H1 (cell line): Measurements from ENCODE around the gene EIF2B2. TPM values are rescaled to one million over a fixed set of nuclear protein-coding genes. Genes with fewer than 3 reads are reported as not detected.

Experiments
- CTCF ChIA-PET: fragments of 300-600 bp; sonication (Branson Sonifier 250); formaldehyde crosslinking; loops from one replicate; lab custom pipeline; 2021; ENCODE audit not compliant: partially characterized antibody; lab: Charles Lee
- POLR2A ChIA-PET: fragments of 300-600 bp; sonication (Branson Sonifier 250); formaldehyde crosslinking; loops from one replicate; lab custom pipeline; 2021; ENCODE audit warnings: inconsistent platforms; ENCODE audit not compliant: partially characterized antibody; lab: Charles Lee
- DNase-seq, 2 experiments: peaks; one replicate each; pipeline versions ENCODE4 v3.0.0 to v3.0.0-alpha.2; 2010 to 2022; ENCODE audit warnings: low spot score in 2 of 2, low read depth in 1 of 2, mixed read lengths in 1 of 2
- FAIRE-seq: peaks from 2 replicates; lab custom pipeline; 2011; peaks lifted over from hg19 to GRCh38; lab: Jason Lieb, UNC
- H2AFZ ChIP-seq: 2 replicates; pipeline ENCODE4 v1.8.1; 2012; ENCODE audit warnings: low read length, inconsistent platforms
- H2AK5ac ChIP-seq: 2 replicates; pipeline ENCODE4 v1.6.1; 2013; ENCODE audit warnings: low read depth, low read length
- H2BK120ac ChIP-seq: replicated peaks from 2 replicates; pipeline ENCODE3; 2013; ENCODE audit warnings: low read depth, low read length, inconsistent platforms
- H2BK12ac ChIP-seq: 2 replicates; pipeline ENCODE4 v1.6.1; 2013; ENCODE audit warnings: low read depth, low read length
- H2BK15ac ChIP-seq: 2 replicates; pipeline ENCODE4 v1.6.1; 2013; ENCODE audit warnings: low read length
- H2BK20ac ChIP-seq: 2 replicates; pipeline ENCODE4 v1.6.1; 2013; ENCODE audit warnings: low read length
- H2BK5ac ChIP-seq: 2 replicates; pipeline ENCODE4 v1.6.1; 2013; ENCODE audit warnings: low read depth, low read length
- H3K14ac ChIP-seq: 2 replicates; pipeline ENCODE4 v1.6.1; 2013; ENCODE audit warnings: inconsistent platforms; ENCODE audit not compliant: insufficient read length
- H3K18ac ChIP-seq: 2 replicates; pipeline ENCODE4 v1.6.1; 2013; ENCODE audit warnings: low read length; ENCODE audit errors: extremely low read depth
- H3K23ac ChIP-seq: 2 replicates; pipeline ENCODE4 v1.6.1; 2013; ENCODE audit warnings: inconsistent platforms; ENCODE audit not compliant: insufficient read length
- H3K23me2 ChIP-seq: 2 replicates; pipeline ENCODE4 v1.6.1; 2013; ENCODE audit warnings: low read depth, low read length
- H3K27ac ChIP-seq: 2 replicates; pipeline ENCODE4 v1.6.1; 2011; ENCODE audit warnings: low read depth, low read length, inconsistent platforms
- H3K27me3 ChIP-seq, 4 experiments: replicated peaks in 1 of 4; 1 replicate in 1 of 4; 2 replicates in 3 of 4; pipeline versions ENCODE4 v1.6.1 to v1.8.1; 2011 to 2013; ENCODE audit warnings: low read length in 3 of 4, mild to moderate bottlenecking in 3 of 4, inconsistent platforms in 2 of 4, mixed read lengths in 2 of 4, moderate library complexity in 1 of 4; ENCODE audit not compliant: control insufficient read depth in 3 of 4, insufficient read depth in 3 of 4; ENCODE audit errors: extremely low read depth in 1 of 4
- H3K36me3 ChIP-seq, 4 experiments: 2 replicates each; pipeline versions ENCODE4 v1.6.1 to v1.8.1; 2011 to 2013; ENCODE audit warnings: mild to moderate bottlenecking in 4 of 4, low read length in 3 of 4, moderate library complexity in 2 of 4, control low read depth in 1 of 4, inconsistent platforms in 1 of 4; ENCODE audit not compliant: insufficient read depth in 4 of 4, control insufficient read depth in 2 of 4
- H3K4ac ChIP-seq: replicated peaks from 2 replicates; pipeline ENCODE3; 2013; ENCODE audit warnings: low read length, low read depth, mixed read lengths, inconsistent platforms; ENCODE audit not compliant: insufficient read length
- H3K4me1 ChIP-seq, 4 experiments: replicated peaks in 1 of 4; 1 replicate in 1 of 4; 2 replicates in 3 of 4; pipeline versions ENCODE4 v1.6.1 to v1.8.1; 2011 to 2013; ENCODE audit warnings: low read length in 3 of 4, inconsistent platforms in 2 of 4, mixed read lengths in 1 of 4; ENCODE audit not compliant: insufficient read depth in 4 of 4, control insufficient read depth in 3 of 4
- H3K4me2 ChIP-seq, 2 experiments: 2 replicates each; pipeline versions ENCODE4 v1.6.1 to v1.8.1; 2011 to 2013; ENCODE audit warnings: low read depth in 2 of 2, low read length in 2 of 2, control low read depth in 1 of 2, inconsistent platforms in 1 of 2, mild to moderate bottlenecking in 1 of 2; ENCODE audit not compliant: insufficient read depth in 1 of 2
- H3K4me3 ChIP-seq, 4 experiments: fragments of 200-600, 300-600 bp in 1 of 4; sonication (generic), shearing (Covaris generic), sonication (Bioruptor Twin) in 1 of 4; 2 replicates each; pipeline versions ENCODE4 v1.5.1 to v1.8.1; 2011 to 2016; ENCODE audit warnings: low read length in 4 of 4, low read depth in 3 of 4, control low read depth in 2 of 4, inconsistent platforms in 2 of 4, mild to moderate bottlenecking in 2 of 4, mixed read lengths in 1 of 4, moderate library complexity in 1 of 4; ENCODE audit not compliant: insufficient read depth in 2 of 4; ENCODE audit errors: extremely low read depth in 1 of 4
- H3K56ac ChIP-seq: replicated peaks from 2 replicates; pipeline ENCODE3; 2013; ENCODE audit warnings: low read depth, mild to moderate bottlenecking, mixed read lengths, low read length, inconsistent platforms; ENCODE audit not compliant: insufficient read length
- H3K79me1 ChIP-seq: 2 replicates; pipeline ENCODE4 v1.6.1; 2013; ENCODE audit warnings: low read depth, low read length, control low read depth
- H3K79me2 ChIP-seq, 2 experiments: 2 replicates each; pipeline versions ENCODE4 v1.6.1 to v1.8.1; 2012 to 2013; ENCODE audit warnings: low read length in 2 of 2, mild to moderate bottlenecking in 2 of 2, inconsistent platforms in 1 of 2; ENCODE audit not compliant: insufficient read depth in 2 of 2, control insufficient read depth in 1 of 2
- H3K9ac ChIP-seq, 4 experiments: replicated peaks in 1 of 4; 1 replicate in 1 of 4; 2 replicates in 3 of 4; pipeline versions ENCODE4 v1.6.1 to v1.8.1; 2011 to 2013; ENCODE audit warnings: low read depth in 3 of 4, low read length in 3 of 4, control low read depth in 2 of 4, mild to moderate bottlenecking in 2 of 4, moderate library complexity in 2 of 4, inconsistent platforms in 1 of 4; ENCODE audit errors: extremely low read depth in 1 of 4
- H3K9me3 ChIP-seq, 2 experiments: 2 replicates each; pipeline versions ENCODE4 v1.6.1 to v1.8.1; 2012 to 2013; ENCODE audit warnings: mild to moderate bottlenecking in 2 of 2, moderate library complexity in 2 of 2, control low read depth in 1 of 2, inconsistent platforms in 1 of 2, low read depth in 1 of 2, low read length in 1 of 2, mixed read lengths in 1 of 2; ENCODE audit not compliant: insufficient read depth in 2 of 2
- H4K20me1 ChIP-seq, 2 experiments: replicated peaks in 1 of 2; 2 replicates each; pipeline versions ENCODE3 to v1.8.1; 2011 to 2013; ENCODE audit warnings: inconsistent platforms in 2 of 2, low read length in 2 of 2, mild to moderate bottlenecking in 1 of 2; ENCODE audit not compliant: insufficient read depth in 2 of 2, control insufficient read depth in 1 of 2
- H4K5ac ChIP-seq: 2 replicates; pipeline ENCODE4 v1.6.1; 2013; ENCODE audit warnings: low read length, low read depth, mixed read lengths, inconsistent platforms; ENCODE audit not compliant: insufficient read length
- H4K8ac ChIP-seq: 2 replicates; pipeline ENCODE4 v1.8.0; 2013; ENCODE audit warnings: mild to moderate bottlenecking, moderate library complexity, low read length, inconsistent platforms; ENCODE audit not compliant: insufficient read depth; ENCODE audit errors: extremely low read depth
- H4K91ac ChIP-seq: replicated peaks from 2 replicates; pipeline ENCODE3; 2013; ENCODE audit warnings: low read length, mixed read lengths, inconsistent platforms; ENCODE audit not compliant: insufficient read length
- CTCF ChIP-seq, 3 experiments: IDR thresholded peaks; 1 replicate in 2 of 3; 2 replicates in 1 of 3; pipeline versions ENCODE4 v1.5.1 to v1.6.1; 2011; ENCODE audit warnings: low read length in 3 of 3, mild to moderate bottlenecking in 3 of 3, inconsistent platforms in 2 of 3, low read depth in 1 of 3, moderate library complexity in 1 of 3; ENCODE audit not compliant: insufficient read depth in 1 of 3; ENCODE audit errors: control extremely low read depth in 1 of 3
- GABPA ChIP-seq: IDR thresholded peaks from 2 replicates; pipeline ENCODE4 v1.6.1; 2011; ENCODE audit warnings: mild to moderate bottlenecking, low read length, moderate library complexity, borderline replicate concordance; ENCODE audit not compliant: insufficient read depth
- JUND ChIP-seq: IDR thresholded peaks from 2 replicates; pipeline ENCODE4 v1.6.1; 2011; ENCODE audit warnings: mild to moderate bottlenecking, improper control_type of control experiment, low read length
- KDM1A ChIP-seq: fragments of 200-600, 300-600 bp; sonication (generic); IDR thresholded peaks from 2 replicates; pipeline ENCODE4 v1.7.1; 2016; ENCODE audit warnings: mild to moderate bottlenecking, low read length, borderline replicate concordance
- MAFK ChIP-seq: IDR thresholded peaks from 2 replicates; pipeline ENCODE4 v1.6.1; 2012; ENCODE audit warnings: low read depth, mild to moderate bottlenecking, improper control_type of control experiment, low read length
- POLR2AphosphoS5 ChIP-seq: IDR thresholded peaks from 2 replicates; pipeline ENCODE4 v1.6.1; 2011; ENCODE audit warnings: low read depth, low read length
- TAF1 ChIP-seq: IDR thresholded peaks from 2 replicates; pipeline ENCODE4 v1.6.1; 2011; ENCODE audit warnings: mild to moderate bottlenecking, low read depth, low read length
- TBP ChIP-seq: IDR thresholded peaks from 2 replicates; pipeline ENCODE4 v1.6.1; 2011; ENCODE audit warnings: low read depth, low read length, improper control_type of control experiment
- USF2 ChIP-seq: IDR thresholded peaks from 2 replicates; pipeline ENCODE4 v1.6.1; 2011; ENCODE audit warnings: low read length, improper control_type of control experiment
- ZNF274 ChIP-seq: IDR thresholded peaks from 2 replicates; pipeline ENCODE4 v1.7.0; 2012; ENCODE audit warnings: low read length, borderline replicate concordance; ENCODE audit errors: extremely low read depth
- WGBS, 2 experiments: shearing (Covaris generic) in 1 of 2; methylation state at CpG; one replicate each; pipeline versions ENCODE4 v1.1.6 to v1.1.7; 2013 to 2015; ENCODE audit warnings: low lambda C conversion rate in 2 of 2, mixed read lengths in 2 of 2, inconsistent platforms in 1 of 2, low coverage in 1 of 2, missing lambda C conversion rate in 1 of 2; ENCODE audit not compliant: insufficient replicate concordance in 2 of 2, insufficient coverage in 1 of 2, insufficient read length in 1 of 2; ENCODE audit errors: extremely low coverage in 1 of 2, missing lambda C conversion rate in 1 of 2; 5-methylcytosine and 5-hydroxymethylcytosine counted together
- polyA plus RNA-seq, 7 experiments: library from polyadenylated mRNA; depleted of rRNA in 3 of 7; stranded (reverse) in 5 of 7; unstranded in 2 of 7; fragments of >200 nt in 5 of 7; fragments of 200-250 nt in 2 of 7; gene quantifications; 1 replicate in 5 of 7; 2 replicates in 1 of 7; 4 replicates in 1 of 7; pipeline versions ENCODE4 v1.2.1 to v1.2.3, GENCODE V29; 2011 to 2013; ENCODE audit warnings: missing spikeins in 2 of 7, mixed read lengths in 2 of 7
- total RNA-seq: library from RNA; stranded (reverse); fragmentation: NEBNext Ultra II Directional; extraction: Animal tissue kit (Norgen Biotek cat#: 25700); gene quantifications from 2 replicates; pipeline ENCODE4 v1.2.1, GENCODE V29; 2021

Gene EIF2B2
- total and polyA plus RNA-seq, 2 of the 8 experiments (the other 6 are each of a cell fraction or from before 2014, with no cell fraction given) = 42.6 to 79.9 TPM

GRCh38 chr14:75049136-75049535 lies 46.4 kb downstream of the EIF2B2 start:
- POLR2A ChIA-PET = interaction anchor here (1.4 to 3.0 kb wide), 5 partner anchors 12 to 142 kb away, joined by 3 to 15 read pairs (median 5); partner anchors contain the start of genes ACYP1 and ZC2HC1C
- CTCF ChIA-PET = interaction anchor here (1.1 to 2.4 kb wide), 5 partner anchors 26 to 413 kb away, joined by 3 to 17 read pairs (median 3); no protein-coding TSS in a partner anchor
- no peak for TF ChIP-seq MAFK
- TF ChIP-seq USF2 = no peak
- no peak for TF ChIP-seq CTCF (IDR thresholded peaks at IDR 0.05; ENCODE audit: control extremely low read depth in 1 of 3, insufficient read depth in 1 of 3, low read depth in 1 of 3, low read length in 3 of 3)
- no peak for TF ChIP-seq TBP
- TF ChIP-seq KDM1A = no peak
- no peak for TF ChIP-seq JUND
- TF ChIP-seq ZNF274 = no peak
- no peak for TF ChIP-seq TAF1
- no peak for TF ChIP-seq GABPA
- TF ChIP-seq POLR2AphosphoS5 = no peak

More at GRCh38 chr14:75049136-75049535, 46.4 kb downstream of the EIF2B2 start:
- Histone ChIP-seq H2BK120ac (no peak overlapping the region), H3K23me2 (no peaks in the 10 kb centered on the region; the same call in 1 of the 2 replicates), H4K20me1 (no peaks in the 10 kb centered on the region), H3K9ac (peak overlapping the region in 1 of 4 experiments; percentile 46; a peak in 1 of 7 replicates), H2BK5ac (no peak overlapping the region), H2AK5ac (no peak overlapping the region), H2AFZ (no peak overlapping the region), H3K23ac (no peak overlapping the region), H3K14ac (no peak overlapping the region), H3K18ac (no peak overlapping the region), H3K4me2 (no peak overlapping the region), H4K5ac (no peak overlapping the region), H3K4me3 (no peak overlapping the region), H4K91ac (no peak overlapping the region), H3K4me1 (peaks cover 0 to 4% (median 0%) of the 10 kb centered on the region in 4 experiments; a peak in 3 of 7 replicates), H3K27ac (no peak overlapping the region), H2BK20ac (no peak overlapping the region), H3K56ac (no peak overlapping the region), H4K8ac (no peak overlapping the region), H3K27me3 (no peaks in the 10 kb centered on the region), H3K79me1 (no peaks in the 10 kb centered on the region), H2BK12ac (no peak overlapping the region), H3K36me3 (no peaks in the 10 kb centered on the region; a peak in 1 of 8 replicates), H3K4ac (no peak overlapping the region), H3K79me2 (no peaks in the 10 kb centered on the region), H2BK15ac (no peak overlapping the region), H3K9me3 (no peaks in the 10 kb centered on the region)
- DNase-seq = no peak
- no peak for FAIRE-seq
- 87% methylated on average over 5 of the region's 5 CpGs; no CpG with 5 or more reads in 1 of the 2 experiments for WGBS, 2 experiments
